Prostate gland (tissue), 2 donors: ENCODE results near the gene TSEN15. TPM values are rescaled to one million over a fixed set of nuclear protein-coding genes. Genes with fewer than 3 reads are reported as not detected.

Source experiments
- DNase-seq: peaks from one replicate; pipeline ENCODE4 v3.0.0-alpha.2; 2019; ENCODE audit warnings: low spot score
- H3K27ac ChIP-seq, 2 donors: fragments of 200-600 bp; sonication (generic); 2 replicates each; pipeline ENCODE4 v1.5.1; 2017 to 2019
- H3K27me3 ChIP-seq: fragments of 200-600 bp; sonication (generic); replicated peaks from 2 replicates; pipeline ENCODE4 v1.5.1; 2019; ENCODE audit not compliant: insufficient read depth
- H3K36me3 ChIP-seq, 2 donors: fragments of 200-600 bp; sonication (generic); 1 replicate in 1 of 2; 2 replicates in 1 of 2; pipeline versions ENCODE4 v1.5.1 to v1.8.1; 2017 to 2019
- H3K4me1 ChIP-seq: fragments of 200-600 bp; sonication (generic); replicated peaks from 2 replicates; pipeline ENCODE4 v1.5.1; 2019
- H3K4me3 ChIP-seq, 2 donors: fragments of 200-600 bp; sonication (generic); 2 replicates each; pipeline ENCODE4 v1.5.1; 2017 to 2019
- H3K9me3 ChIP-seq: fragments of 200-600 bp; sonication (generic); 2 replicates; pipeline ENCODE4 v1.5.1; 2017
- POLR2A ChIP-seq: fragments of 450-650 bp; IDR thresholded peaks from one replicate; pipeline ENCODE4 v1.6.1; 2016; ENCODE audit warnings: antibody characterized with exemption, mild to moderate bottlenecking
- POLR2AphosphoS5 ChIP-seq: sonication (generic); formaldehyde crosslinking; IDR thresholded peaks from one replicate; pipeline ENCODE4 v1.6.1; 2017; ENCODE audit warnings: antibody characterized with exemption
- WGBS: methylation state at CpG from one replicate; pipeline ENCODE4 v1.1.5; 2018; 5-methylcytosine and 5-hydroxymethylcytosine counted together
- intact Hi-C: fragments of 100-400 bp; cut with DNase I; formaldehyde crosslinking; loops from one replicate; pipeline ENCODE4 v1.14.2; 2022
- total RNA-seq, 2 donors: library from RNA; depleted of rRNA; stranded (reverse); fragments of >200 nt; gene quantifications; one replicate each; pipeline ENCODE4 v1.1.0, GENCODE V29; 2016
- TF ChIP-seq, protein P1 (sequence below), 4 experiments: fragments of 200-600 bp in 2 of 4; fragments of 450-650 bp in 2 of 4; sonication (generic) in 2 of 4; IDR thresholded peaks; 1 replicate in 3 of 4; 2 replicates in 1 of 4; pipeline ENCODE4 v1.5.1; 2016 to 2019; ENCODE audit warnings: antibody characterized with exemption in 4 of 4, mild to moderate bottlenecking in 2 of 4, moderate library complexity in 2 of 4

TSEN15 gene
- total RNA-seq, 2 donors from 2014 or later, result 33.4 to 36.8 TPM

DNA sequence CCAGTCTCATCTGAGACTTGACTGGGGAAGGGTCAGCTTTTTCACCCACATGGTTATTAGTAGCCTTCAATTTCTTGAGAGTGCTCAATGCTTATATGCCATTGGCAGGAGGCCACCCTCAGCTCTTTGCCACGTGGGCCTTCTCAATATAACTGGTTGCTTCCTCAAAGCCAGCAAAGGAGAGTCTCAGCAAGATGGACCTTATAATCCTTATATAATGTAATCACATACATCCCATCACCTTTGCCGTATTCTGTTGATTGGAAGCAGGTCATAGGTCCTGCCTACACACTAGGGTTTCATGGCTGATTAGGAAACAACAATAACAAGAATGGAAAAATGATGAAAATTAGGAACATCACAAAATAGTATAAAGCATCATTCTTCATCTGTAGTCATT is 22.9 kb downstream of the TSEN15 start:
- TF ChIP-seq POLR2AphosphoS5, result no peak
- no peak for TF ChIP-seq POLR2A
- TF ChIP-seq, protein P1, sequence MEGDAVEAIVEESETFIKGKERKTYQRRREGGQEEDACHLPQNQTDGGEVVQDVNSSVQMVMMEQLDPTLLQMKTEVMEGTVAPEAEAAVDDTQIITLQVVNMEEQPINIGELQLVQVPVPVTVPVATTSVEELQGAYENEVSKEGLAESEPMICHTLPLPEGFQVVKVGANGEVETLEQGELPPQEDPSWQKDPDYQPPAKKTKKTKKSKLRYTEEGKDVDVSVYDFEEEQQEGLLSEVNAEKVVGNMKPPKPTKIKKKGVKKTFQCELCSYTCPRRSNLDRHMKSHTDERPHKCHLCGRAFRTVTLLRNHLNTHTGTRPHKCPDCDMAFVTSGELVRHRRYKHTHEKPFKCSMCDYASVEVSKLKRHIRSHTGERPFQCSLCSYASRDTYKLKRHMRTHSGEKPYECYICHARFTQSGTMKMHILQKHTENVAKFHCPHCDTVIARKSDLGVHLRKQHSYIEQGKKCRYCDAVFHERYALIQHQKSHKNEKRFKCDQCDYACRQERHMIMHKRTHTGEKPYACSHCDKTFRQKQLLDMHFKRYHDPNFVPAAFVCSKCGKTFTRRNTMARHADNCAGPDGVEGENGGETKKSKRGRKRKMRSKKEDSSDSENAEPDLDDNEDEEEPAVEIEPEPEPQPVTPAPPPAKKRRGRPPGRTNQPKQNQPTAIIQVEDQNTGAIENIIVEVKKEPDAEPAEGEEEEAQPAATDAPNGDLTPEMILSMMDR (IDR thresholded peaks at IDR 0.05), result no peak
- intact Hi-C loops, result loop anchor here (10.0 kb wide), 2 partner anchors 310 to 590 kb away; partner anchors contain the start of gene C1orf21
- no peaks in the 10 kb centered on the region for H3K9me3 ChIP-seq
- H3K27me3 ChIP-seq, result no peaks in the 10 kb centered on the region
- DNase-seq, result no peak
- H3K36me3 ChIP-seq, result no peaks in the 10 kb centered on the region
- WGBS, result 76% methylated on average over 2 of the region's 2 CpGs
- no peak overlapping the region for H3K4me3 ChIP-seq
- peaks cover 4% of the 10 kb centered on the region for H3K4me1 ChIP-seq
- peak overlapping the region in 1 of 2 donors; percentile 72 for H3K27ac ChIP-seq

- TF ChIP-seq POLR2A, result no peak
- TF ChIP-seq POLR2AphosphoS5, result peak; percentile 64
- TF ChIP-seq, protein P1 (IDR thresholded peaks at IDR 0.05), result peak; percentile 44 to 93 (median 81)
- intact Hi-C loops, result loop anchor here (2.0 to 10.0 kb wide), 5 partner anchors 147 to 615 kb away; partner anchors contain the start of gene C1orf21
- peak overlapping the region; percentile 67 to 72 for H3K27ac ChIP-seq
- H3K36me3 ChIP-seq, result no peaks in the 10 kb centered on the region
- H3K27me3 ChIP-seq, result no peaks in the 10 kb centered on the region
- peak; percentile 46 for DNase-seq
- no peaks in the 10 kb centered on the region for H3K9me3 ChIP-seq
- peaks cover 8% of the 10 kb centered on the region for H3K4me1 ChIP-seq
- H3K4me3 ChIP-seq, result no peak overlapping the region
- 32% methylated on average over 4 of the region's 4 CpGs for WGBS
These were observed 23.8 kb downstream of the TSEN15 start for GRCh38 chr1:184075055-184076029.

GRCh38 chr1:184078564-184079249 is 27.2 kb downstream of the TSEN15 start:
- Histone ChIP-seq H3K4me3 (no peak overlapping the region), H3K27ac (peak overlapping the region; percentile 24 to 54), H3K36me3 (no peaks in the 10 kb centered on the region), H3K4me1 (peaks cover 8% of the 10 kb centered on the region), H3K27me3 (no peaks in the 10 kb centered on the region), H3K9me3 (no peaks in the 10 kb centered on the region)
- WGBS, result 21% methylated on average over 2 of the region's 2 CpGs
- intact Hi-C loops, result loop anchor here (5.0 to 10.0 kb wide), 3 partner anchors 144 to 586 kb away; partner anchors contain the start of gene C1orf21
- peak; percentile 10 for DNase-seq
- TF ChIP-seq, protein P1 (IDR thresholded peaks at IDR 0.05), result no peak
- TF ChIP-seq POLR2AphosphoS5, result peak; percentile 77

DNA sequence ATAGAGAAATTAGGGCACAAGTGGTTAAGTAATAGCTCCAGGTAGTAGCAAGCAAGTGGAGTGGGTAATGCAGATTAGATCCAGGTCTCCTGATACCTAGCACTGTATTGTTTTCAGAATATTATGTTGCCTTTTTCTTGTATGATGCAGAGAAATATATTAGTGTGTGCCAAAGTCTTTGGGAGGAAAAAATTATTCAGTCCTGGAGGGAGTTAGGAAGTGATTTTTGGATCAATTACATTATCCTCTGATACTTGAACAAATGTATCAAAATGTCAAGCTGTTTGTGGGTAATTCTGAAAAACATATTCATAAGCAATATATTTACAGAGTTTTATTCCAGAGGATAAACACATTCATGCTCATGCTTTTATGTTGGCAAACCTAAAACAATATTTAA is 28.8 kb downstream of the TSEN15 start:
- no peaks in the 10 kb centered on the region for H3K36me3 ChIP-seq
- DNase-seq, result no peak
- peak overlapping the region in 1 of 2 donors; percentile 54 for H3K27ac ChIP-seq
- intact Hi-C loops, result no loop called here
- TF ChIP-seq, protein P1 (IDR thresholded peaks at IDR 0.05), result no peak
- TF ChIP-seq POLR2A, result no peak
- no peak for TF ChIP-seq POLR2AphosphoS5
- H3K4me1 ChIP-seq, result peaks cover 8% of the 10 kb centered on the region
- no peaks in the 10 kb centered on the region for H3K9me3 ChIP-seq
- no peak overlapping the region for H3K4me3 ChIP-seq
- H3K27me3 ChIP-seq, result no peaks in the 10 kb centered on the region
